ENCODE results near the gene SAMD14.

DNA sequence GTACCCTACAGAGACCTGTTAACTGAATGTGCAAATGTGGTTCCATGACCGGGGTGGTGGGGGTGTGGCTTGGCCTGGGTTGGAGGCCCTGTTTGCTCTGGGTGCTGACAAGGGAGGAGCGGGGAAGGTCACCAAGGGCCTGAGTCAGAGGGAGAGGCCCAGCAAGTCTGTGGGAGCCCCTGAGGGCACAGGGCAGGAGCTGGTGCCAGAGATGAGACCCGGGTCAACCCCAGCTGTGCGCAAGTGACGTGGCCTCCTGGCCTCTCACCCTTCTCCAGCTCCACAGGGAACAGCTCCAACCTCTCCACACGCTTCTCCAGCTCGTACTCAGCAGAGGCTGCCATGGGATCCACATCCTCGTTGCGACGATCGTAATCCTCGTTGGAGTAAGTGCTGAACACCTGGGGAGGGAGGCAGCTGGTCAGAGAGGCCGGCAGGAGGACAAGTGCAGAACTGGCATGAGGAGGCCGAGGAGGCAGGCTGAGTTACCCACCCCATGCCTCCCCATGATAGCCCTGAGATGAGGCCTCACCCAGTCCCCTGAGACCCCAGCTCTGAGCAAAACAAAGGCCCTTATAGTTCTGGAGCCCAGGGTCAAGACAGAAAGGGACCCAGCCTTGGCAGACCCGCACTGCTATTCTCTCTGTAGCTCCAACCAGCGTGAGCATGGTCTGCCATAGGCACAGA, 15.0 kb upstream of the SAMD14 start:
- no peak for TF ChIP-seq ZFP3 (CRISPR knock-in tag; IDR thresholded peaks at IDR 0.05)
- TF ChIP-seq BACH2 (CRISPR knock-in tag; IDR thresholded peaks at IDR 0.05; ENCODE audit: borderline replicate concordance), result no peak
- TF ChIP-seq, protein P1, sequence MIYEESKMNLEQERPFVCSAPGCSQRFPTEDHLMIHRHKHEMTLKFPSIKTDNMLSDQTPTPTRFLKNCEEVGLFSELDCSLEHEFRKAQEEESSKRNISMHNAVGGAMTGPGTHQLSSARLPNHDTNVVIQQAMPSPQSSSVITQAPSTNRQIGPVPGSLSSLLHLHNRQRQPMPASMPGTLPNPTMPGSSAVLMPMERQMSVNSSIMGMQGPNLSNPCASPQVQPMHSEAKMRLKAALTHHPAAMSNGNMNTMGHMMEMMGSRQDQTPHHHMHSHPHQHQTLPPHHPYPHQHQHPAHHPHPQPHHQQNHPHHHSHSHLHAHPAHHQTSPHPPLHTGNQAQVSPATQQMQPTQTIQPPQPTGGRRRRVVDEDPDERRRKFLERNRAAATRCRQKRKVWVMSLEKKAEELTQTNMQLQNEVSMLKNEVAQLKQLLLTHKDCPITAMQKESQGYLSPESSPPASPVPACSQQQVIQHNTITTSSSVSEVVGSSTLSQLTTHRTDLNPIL (CRISPR knock-in tag; IDR thresholded peaks at IDR 0.05; ENCODE audit: low read depth), result no peak
- TF ChIP-seq, protein P2, sequence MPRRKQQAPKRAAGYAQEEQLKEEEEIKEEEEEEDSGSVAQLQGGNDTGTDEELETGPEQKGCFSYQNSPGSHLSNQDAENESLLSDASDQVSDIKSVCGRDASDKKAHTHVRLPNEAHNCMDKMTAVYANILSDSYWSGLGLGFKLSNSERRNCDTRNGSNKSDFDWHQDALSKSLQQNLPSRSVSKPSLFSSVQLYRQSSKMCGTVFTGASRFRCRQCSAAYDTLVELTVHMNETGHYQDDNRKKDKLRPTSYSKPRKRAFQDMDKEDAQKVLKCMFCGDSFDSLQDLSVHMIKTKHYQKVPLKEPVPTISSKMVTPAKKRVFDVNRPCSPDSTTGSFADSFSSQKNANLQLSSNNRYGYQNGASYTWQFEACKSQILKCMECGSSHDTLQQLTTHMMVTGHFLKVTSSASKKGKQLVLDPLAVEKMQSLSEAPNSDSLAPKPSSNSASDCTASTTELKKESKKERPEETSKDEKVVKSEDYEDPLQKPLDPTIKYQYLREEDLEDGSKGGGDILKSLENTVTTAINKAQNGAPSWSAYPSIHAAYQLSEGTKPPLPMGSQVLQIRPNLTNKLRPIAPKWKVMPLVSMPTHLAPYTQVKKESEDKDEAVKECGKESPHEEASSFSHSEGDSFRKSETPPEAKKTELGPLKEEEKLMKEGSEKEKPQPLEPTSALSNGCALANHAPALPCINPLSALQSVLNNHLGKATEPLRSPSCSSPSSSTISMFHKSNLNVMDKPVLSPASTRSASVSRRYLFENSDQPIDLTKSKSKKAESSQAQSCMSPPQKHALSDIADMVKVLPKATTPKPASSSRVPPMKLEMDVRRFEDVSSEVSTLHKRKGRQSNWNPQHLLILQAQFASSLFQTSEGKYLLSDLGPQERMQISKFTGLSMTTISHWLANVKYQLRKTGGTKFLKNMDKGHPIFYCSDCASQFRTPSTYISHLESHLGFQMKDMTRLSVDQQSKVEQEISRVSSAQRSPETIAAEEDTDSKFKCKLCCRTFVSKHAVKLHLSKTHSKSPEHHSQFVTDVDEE (CRISPR knock-in tag; IDR thresholded peaks at IDR 0.05), result no peak
- TF ChIP-seq, protein P3, sequence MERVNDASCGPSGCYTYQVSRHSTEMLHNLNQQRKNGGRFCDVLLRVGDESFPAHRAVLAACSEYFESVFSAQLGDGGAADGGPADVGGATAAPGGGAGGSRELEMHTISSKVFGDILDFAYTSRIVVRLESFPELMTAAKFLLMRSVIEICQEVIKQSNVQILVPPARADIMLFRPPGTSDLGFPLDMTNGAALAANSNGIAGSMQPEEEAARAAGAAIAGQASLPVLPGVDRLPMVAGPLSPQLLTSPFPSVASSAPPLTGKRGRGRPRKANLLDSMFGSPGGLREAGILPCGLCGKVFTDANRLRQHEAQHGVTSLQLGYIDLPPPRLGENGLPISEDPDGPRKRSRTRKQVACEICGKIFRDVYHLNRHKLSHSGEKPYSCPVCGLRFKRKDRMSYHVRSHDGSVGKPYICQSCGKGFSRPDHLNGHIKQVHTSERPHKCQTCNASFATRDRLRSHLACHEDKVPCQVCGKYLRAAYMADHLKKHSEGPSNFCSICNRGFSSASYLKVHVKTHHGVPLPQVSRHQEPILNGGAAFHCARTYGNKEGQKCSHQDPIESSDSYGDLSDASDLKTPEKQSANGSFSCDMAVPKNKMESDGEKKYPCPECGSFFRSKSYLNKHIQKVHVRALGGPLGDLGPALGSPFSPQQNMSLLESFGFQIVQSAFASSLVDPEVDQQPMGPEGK (CRISPR knock-in tag; IDR thresholded peaks at IDR 0.05; ENCODE audit: borderline replicate concordance), result no peak
- no peak for TF ChIP-seq ARNTL (CRISPR knock-in tag; IDR thresholded peaks at IDR 0.05; ENCODE audit: borderline replicate concordance, low read depth)
- no peak for TF ChIP-seq ZFP30 (CRISPR knock-in tag; IDR thresholded peaks at IDR 0.05)
